ENCODE measurements around the gene NYNRIN.

DNA sequence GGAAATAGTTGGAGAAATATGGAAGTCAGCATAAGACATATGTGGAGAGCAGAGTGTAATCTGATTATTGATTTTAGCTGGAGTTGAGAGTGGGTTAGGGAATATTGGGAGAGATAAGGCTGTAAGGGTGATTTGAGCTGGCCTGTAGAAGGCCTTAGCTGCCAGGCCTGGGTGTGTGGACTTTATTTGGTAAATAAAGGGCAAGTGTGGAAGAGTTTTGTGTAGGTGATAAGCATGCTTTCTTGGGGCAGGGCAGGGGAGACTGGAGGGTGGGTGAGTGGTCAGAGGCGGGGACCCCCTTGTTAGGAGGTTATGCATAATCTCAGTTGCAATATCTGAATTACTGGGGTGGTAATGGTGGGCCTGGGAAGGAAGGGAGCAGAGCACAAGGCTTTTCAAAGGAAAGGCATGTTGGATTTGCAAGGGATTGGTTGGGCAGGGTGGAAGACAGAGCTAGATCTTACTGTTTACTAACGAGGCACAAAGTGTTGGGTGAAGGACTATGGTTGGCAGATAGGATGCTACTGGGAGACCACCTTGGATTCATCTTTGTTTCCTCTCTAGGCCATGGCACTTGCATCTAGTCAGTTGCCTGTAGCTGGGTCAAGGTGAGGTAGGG lies 36.5 kb downstream of the NYNRIN start:
- no peak for TF ChIP-seq EZH2 (IDR thresholded peaks at IDR 0.05; ENCODE audit: borderline replicate concordance, low read length)
- TF ChIP-seq, protein P1, sequence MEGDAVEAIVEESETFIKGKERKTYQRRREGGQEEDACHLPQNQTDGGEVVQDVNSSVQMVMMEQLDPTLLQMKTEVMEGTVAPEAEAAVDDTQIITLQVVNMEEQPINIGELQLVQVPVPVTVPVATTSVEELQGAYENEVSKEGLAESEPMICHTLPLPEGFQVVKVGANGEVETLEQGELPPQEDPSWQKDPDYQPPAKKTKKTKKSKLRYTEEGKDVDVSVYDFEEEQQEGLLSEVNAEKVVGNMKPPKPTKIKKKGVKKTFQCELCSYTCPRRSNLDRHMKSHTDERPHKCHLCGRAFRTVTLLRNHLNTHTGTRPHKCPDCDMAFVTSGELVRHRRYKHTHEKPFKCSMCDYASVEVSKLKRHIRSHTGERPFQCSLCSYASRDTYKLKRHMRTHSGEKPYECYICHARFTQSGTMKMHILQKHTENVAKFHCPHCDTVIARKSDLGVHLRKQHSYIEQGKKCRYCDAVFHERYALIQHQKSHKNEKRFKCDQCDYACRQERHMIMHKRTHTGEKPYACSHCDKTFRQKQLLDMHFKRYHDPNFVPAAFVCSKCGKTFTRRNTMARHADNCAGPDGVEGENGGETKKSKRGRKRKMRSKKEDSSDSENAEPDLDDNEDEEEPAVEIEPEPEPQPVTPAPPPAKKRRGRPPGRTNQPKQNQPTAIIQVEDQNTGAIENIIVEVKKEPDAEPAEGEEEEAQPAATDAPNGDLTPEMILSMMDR (conservative IDR thresholded peaks at IDR 0.05 in 1 of 2, IDR thresholded peaks at IDR 0.05 in 1 of 2; ENCODE audit: extremely low read depth in 1 of 2, insufficient read depth in 1 of 2, low read depth in 1 of 2, low read length in 2 of 2): no peak
